Stimulated activated CD8-positive, alpha-beta memory T cell treated with anti-CD3 and anti-CD28 coated beads, Interleukin-2, amount 100 ng/mL, for 1 hour (primary cell): ENCODE results near the gene CDC73.

ENCODE experiments used
- DNase-seq, 2 donors: peaks; one replicate each; pipeline ENCODE4 v3.0.0-alpha.2; 2020; ENCODE audit warnings: low read depth in 2 of 2

The CDC73 gene

DNA sequence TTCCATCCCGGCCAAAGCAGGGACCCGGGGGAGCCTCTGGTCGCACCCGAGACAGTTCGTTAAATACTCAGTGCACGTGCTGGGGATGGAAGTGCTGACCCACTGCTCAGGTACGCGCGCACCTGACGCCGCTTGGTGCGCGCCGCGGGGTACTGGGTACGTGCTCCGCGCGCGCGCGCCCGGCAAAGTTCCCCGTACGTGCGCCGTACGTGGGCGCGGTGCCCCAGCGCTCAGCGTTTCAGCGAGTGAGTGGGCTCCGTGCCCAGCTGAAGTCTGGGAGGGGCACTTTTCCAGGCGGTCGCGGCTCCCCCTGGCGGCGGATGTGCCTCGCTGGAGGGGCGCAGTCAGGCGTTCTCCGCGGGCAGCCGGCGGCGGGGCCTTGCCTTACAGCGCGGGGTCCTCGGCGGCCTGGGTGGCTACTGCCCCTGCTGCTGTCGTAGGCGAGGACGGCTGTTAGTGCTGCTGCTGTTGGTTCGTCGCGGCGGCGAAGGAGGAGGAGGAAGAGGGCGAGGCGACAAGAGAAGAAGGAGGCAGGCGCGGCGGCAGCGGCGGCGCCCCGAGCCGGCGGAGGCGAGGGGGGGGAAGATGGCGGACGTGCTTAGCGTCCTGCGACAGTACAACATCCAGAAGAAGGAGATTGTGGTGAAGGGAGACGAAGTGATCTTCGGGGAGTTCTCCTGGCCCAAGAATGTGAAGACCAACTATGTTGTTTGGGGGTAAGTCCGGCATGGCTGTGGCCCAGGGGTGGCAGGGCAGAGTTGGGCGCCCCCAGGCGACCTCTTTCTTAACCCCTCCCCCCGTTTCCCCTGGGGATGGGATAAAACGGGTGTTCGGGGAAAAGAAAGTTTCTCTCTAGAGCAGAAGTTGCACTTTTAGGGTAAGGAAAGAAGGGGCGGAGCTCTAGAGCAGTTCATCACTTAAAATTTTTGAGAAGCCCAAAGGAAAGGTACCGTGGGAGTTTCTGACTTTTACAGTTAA is at the start of gene CDC73:
Gene CDC73 (plus strand): TSS at position 416 of the 978 bp plus-strand sequence. CDS start 170 bp downstream, at position 586.
- peak; percentile 98 to 99 for DNase-seq

DNA sequence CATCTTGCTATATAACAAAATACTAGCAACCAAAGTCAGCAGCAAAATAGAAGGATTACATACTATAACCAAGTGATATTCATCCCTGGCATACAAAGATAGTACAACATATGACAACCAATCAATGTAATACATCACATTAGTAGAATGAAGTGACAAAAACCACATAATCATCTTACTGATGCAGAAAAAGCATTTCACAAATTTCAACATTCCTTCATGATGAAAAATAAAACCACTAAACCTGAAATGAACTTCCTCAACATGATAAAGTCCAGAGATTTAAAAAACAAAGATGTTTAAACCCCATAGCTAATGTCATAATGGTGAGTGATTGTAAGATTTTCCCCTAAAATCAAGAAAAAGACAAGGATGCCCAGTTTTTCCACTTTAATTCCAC is 43.8 kb upstream of the CDC73 start:
- no peak for DNase-seq

DNA sequence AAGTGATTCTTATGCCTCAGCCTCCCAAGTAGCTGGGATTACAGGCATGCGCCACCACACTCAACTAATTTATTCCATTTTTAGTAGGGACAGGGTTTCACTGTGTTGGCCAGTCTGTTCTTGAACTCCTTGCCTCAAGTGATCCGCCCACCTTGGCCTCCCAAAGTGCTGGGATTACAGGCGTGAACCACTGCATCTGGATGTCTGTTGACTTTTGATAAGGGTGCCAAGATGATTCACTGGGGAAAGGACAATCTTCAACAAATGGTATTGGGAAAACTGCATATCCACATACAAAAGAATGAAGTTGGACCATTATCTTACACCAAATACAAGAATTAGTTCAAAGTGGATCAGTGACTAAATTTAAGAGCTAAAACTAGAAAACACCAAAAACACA is 42.6 kb upstream of the CDC73 start:
- DNase-seq = no peak

DNA sequence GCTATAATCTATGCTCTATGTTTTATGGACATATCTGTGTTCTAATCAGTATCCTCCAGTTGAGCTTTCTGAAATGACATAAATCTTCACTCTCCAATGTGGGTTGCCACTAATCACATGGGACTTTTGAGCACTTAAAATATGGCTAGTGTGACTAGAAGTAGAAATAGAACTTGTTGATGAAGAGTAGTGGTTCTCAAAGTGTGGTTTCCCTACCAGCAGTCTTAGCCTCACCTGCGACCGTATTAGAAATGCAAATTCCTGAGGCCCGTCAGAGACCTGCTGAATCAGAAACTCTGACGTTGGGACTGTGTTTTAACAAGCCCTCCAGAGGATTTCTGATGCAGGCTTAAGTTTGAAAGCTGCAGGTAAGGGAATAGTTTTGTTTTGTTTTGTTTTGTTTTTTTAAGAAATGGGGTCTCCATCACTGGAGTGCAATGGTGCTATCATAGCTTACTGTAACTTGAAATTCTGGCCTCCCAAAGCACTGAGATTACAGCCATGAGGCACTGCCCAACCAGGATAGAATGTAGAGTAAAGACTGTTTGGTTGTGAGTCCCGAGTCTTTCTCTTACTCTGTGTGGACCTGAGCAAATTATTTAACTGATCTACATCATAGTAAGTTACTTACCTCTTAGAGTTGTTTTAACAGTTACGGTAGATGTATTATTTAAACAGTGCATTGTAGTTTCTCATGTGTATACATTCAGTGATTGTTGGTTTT is 38.3 kb upstream of the CDC73 start:
- no peak for DNase-seq

DNA sequence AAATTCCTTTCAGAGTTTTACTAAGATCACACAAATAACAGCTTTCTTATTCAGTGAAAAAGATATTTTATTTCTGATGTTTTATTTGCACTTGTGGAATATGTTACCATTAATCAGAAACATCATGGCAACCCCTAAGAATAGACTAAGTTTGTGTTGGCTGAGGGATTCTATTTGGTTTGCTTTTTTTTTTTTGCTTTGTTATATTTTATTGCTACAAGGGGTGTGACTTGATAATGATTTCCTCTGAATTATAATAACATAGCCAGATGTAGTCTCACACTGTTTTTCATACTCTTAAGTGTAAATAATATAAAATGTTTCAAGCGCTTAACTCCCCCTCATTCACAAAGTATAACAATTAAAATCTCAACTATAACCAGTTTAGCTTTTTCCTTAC is 36.6 kb upstream of the CDC73 start:
- DNase-seq = no peak

DNA sequence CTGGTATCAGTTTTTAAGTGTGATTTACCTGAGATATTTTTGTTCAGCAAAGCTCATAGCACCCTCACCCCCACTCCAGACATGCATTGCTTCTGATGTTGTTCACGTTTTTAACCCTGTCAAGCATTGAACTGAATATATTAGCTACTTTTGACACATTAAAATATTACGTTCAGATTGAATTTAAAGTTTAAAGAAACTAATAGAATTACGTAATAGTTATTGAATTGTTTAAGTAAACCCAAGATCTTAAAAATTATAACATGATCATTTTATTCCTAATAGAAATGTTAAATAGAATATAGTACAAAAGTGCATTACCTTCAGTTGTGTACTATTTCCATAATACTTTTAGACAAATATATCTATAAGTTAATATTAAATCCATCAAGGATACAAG is 35.5 kb upstream of the CDC73 start:
- no peak for DNase-seq

DNA sequence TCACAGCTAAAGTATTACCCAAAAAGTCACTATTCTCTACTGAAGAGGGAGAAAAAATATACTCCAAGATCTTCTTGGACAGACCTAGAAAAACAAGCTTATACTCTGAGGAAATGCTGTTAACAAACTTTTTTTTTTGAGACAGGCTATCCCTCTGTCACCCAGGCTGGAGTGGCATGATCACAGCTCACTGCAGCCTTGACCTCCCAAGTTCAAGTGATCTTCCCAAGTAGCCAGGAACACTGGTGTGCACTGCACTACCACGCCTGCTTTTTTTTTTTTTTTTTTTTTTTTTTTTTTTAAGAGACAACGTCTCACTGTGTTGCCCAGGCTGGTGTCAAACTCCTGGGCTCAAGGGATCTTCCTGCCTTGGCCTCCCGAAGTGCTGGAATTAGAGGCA is 33.9 kb upstream of the CDC73 start:
- no peak for DNase-seq

DNA sequence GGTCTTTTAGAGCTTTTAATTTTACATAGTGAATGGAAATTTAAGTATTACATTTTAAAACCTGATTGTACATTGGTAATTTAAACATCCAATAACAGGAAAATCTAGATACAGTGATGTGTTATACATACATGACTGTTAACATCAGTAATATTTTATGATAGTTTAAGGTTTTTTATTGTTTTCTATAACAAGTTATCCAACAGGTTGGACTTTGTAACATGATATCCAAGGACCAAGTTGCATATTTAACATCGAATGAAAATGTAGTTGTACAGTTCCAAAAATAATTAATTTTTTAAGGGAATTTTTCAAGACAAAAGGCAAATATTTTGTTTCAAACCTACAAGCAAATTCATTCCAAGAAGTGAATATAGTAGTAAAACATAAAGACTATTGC is 31.0 kb upstream of the CDC73 start:
- no peak for DNase-seq

DNA sequence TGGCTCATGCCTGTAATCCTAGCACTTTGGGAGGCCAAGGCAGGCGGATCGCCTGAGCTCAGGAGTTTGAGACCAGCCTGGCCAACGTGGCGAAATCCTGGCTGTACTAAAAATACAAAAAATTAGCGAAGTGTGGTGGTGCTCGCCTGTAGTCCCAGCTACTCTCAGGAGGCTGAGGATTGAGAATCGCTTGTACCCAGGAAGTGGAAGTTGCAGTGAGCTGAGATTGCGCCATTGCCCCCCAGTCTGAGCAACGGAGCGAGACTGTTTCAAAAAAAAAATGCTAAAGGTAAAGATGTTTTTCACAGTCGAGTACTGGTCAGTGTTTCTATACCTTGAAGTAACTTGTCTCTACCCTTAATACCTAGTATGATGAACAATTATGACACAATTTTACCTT is 27.7 kb upstream of the CDC73 start:
- no peak for DNase-seq

DNA sequence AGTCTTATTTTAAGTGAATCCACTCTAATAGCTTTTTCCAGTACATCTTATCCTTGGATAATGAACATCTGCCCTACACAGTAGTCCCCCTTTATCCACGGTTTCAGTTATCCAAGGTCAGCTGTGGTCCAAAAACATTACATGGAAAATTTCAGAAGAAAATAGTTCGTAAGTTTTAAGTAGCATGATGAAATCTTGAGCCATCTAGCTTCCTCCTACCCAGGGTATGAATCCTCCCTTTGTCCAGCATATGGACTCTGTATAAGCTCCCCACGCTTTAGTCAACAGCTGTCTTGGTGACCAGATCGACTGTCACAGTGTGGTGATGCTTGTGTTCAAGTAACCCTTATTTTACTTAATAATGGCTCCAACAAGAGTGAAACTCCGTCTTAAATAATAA is 19.2 kb upstream of the CDC73 start:
- no peak for DNase-seq

DNA sequence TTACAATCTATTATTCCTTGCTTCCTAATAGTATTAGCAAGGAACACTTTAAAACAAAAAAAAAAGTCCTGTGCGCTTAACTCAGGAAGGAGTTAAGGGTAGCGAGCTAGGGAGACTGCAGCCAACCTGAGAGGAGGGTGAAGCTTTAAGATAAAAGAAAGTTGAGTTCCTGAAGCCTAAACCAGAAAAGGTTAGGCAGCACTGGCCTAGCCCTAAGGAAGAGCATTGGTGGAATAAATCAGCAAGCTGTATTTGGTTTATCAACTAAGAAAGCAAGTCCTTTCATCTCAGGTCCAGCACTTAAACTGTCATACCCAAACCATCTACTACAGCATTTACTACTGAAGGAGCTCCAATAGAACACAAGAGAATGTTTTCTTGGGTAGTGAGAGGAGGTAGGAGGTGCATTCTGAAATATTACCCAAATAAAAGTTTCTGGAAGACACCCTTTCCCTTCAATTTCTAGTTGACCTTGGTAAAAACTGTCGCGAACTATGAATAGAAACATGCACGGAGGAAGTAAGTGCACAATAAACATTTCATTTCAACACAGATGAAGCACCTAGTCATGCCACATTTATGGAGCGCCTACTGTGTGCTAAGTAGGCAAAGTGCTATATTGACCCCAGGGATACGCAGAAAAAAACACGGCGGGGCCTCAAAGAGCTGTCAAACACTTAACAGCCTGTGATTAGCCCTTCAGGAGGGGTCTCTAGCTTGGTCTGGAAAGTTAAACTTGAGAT is 17.9 kb upstream of the CDC73 start:
- no peak for DNase-seq

DNA sequence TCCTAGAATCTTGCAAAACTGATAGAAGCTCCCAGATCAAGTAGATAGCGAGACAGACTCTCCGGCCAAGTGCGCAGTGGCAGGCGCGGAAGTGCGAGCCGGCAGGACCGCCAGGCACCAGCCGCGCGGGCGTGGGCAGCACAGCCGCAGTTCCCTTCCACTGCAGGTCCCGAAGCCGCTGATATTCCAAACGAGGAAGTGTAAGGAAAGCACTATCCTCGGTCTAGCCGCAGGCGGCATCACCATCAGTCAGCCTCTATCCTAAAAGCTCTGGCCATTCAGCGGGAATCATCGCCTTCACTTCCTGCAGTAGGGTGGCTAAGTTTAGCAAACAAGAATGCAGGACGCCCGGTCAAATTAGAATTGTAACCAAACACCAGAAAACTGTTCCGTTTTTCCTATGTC is 17.3 kb upstream of the CDC73 start:
- no peak for DNase-seq

DNA sequence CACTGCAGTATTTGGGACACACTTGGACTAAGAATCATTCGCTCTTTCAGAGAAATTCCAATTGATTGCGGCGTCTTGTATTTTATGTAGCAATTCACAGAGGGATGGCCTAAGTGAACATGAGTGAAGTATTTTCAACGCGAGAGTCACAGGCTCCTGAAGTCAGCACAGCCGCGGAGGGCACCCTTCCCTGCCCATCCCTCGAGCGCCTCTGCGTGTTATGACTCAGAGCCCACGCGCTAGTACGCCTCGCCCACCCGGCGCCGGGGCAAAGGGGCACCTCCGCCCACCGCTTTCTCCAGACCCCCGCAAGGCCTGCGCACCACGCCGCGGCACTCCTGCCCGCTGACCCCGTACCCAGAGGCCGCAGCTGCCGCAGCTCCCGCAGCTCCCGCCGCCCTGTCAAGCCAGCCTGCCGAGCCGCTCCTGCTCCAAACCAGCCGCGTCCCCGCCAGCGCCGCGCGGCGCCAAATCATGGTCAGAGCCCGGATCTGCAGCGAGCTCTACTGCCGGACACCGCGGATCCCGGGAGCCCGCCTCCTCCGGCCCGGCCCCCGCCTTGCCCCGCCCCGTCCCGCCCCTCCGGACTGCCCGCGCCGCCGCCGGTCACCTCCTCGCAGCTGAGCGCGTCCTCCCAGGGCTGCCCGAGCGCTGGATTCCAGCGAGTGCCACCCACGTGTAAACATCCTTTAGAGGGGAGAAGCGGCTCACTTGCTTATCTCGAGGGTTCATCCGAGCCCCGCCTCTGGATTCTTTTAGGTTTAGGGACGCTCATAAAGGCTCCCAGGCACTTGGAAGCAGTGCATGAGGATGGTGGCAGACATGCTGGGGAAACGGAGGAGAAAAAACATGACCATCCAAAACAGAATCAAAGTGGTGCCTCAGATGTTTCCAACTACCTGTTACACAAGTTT is 16.7 kb upstream of the CDC73 start, which contains the start of gene GLRX2:
Gene GLRX2 (minus strand): TSS at position 508 of the 914 bp plus-strand sequence. CDS start 32 bp downstream, at position 476.
- DNase-seq = peak; percentile 40 to 47

DNA sequence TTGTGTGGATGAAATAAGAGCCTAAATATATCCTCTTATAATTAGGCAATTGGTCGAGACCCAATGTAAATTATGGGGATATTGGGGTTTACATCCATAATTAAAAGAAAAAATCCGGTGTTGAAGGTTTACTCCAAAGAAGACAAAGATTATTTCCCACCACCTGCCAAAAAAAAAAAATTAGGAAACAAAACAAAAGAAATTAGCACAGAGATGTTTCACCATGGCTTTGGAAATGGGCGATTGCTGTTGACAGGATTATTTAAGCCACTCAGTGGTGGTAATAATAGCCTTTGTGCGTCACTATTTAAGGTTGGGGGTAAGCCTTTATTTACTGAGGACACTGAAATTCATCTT is 16.0 kb upstream of the CDC73 start:
- DNase-seq = no peak

DNA sequence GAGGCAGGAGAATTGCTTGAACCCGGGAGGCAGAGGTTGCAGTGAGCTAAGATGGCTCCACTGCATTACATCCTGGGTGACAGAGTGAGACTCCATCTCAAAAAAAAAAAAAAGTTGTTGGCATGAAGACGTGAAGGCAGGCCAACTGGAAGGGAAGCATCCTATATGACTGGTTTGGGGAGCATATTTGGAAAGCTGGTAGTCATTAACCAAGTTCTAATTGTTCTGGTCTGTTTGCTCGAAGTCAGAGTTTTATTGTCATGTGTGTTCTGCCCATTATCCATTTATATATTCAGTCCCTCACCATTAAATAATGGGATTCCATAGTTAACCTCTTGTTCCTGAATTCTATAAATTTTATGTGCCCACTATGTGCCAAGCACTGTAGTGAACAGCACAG is 13.4 kb upstream of the CDC73 start:
- DNase-seq = no peak

DNA sequence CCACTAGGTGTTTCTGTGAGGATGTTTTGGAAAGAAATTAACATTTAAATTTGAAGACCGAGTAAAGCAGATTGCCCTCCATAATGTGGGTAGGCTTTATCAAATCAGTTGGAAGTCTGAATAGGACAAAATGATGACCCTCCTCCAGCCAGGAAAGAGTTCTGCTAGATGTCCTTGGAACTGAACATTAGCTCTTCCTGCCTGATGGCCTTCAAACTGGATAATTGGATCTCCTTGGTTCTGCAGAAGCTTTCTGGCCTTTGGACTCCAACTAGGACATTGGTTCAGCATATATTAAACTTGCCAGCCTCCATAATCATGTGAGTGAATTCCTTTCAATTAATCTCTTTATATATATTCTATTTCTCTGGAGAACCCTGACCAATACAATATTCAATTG is 12.2 kb upstream of the CDC73 start:
- DNase-seq = no peak

DNA sequence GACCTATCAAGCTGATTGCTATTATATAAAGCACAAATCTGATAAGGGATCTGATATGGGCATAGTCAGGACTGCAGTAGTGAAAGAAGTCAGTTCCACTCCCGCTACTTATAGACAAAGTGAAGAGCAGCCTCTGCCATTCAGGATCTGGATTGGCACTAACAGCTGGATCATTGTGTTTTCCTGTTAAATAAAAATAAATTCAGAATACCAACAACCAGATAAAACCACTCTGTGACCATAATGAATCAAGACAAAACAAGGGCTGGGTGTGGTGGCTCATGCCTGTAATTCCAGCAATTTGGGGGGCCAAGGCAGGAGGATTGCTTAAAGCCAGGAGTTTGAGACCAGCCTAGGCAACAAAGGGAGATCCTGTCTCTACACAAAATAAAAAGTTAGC is 11.6 kb upstream of the CDC73 start:
- no peak for DNase-seq

DNA sequence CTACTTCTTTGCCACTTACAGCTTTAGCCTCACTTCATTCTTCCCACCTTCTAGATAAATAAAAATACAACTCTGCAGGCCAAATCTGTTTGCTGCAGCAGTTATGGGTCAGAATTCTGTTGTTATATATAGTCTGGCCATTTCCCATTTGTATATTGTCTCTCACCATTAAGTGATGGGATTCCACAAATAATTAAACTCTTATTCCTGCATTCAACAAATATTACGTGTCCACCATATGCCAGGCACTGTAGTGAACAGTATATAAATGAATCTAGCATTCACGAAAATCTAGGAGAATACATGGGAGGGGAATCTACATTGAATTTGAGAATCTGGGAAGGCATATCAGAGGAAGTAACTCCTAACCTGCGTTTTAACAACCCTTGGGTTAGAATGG is 11.0 kb upstream of the CDC73 start:
- no peak for DNase-seq

DNA sequence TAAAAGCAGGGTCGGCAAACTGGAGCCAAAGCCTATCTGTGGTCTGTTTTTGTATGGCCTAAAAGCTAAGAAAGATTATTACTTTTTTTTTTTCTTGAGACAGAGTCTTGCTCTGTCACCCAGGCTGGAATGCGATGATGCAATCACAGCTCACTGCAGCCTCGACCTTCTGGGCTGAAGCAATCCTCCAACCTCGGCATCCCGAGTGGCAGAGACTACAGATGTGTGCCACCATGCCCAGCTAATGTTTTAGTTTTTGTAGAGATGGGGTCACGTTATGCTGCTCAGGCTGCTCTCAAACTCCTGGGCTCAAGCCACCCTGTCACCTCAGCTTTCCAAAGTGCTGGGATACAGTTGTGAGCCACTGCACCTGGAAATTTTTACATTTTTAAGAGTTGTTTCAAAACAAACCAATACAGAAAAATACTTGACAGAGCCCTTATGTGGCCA is 10.2 kb upstream of the CDC73 start:
- no peak for DNase-seq

DNA sequence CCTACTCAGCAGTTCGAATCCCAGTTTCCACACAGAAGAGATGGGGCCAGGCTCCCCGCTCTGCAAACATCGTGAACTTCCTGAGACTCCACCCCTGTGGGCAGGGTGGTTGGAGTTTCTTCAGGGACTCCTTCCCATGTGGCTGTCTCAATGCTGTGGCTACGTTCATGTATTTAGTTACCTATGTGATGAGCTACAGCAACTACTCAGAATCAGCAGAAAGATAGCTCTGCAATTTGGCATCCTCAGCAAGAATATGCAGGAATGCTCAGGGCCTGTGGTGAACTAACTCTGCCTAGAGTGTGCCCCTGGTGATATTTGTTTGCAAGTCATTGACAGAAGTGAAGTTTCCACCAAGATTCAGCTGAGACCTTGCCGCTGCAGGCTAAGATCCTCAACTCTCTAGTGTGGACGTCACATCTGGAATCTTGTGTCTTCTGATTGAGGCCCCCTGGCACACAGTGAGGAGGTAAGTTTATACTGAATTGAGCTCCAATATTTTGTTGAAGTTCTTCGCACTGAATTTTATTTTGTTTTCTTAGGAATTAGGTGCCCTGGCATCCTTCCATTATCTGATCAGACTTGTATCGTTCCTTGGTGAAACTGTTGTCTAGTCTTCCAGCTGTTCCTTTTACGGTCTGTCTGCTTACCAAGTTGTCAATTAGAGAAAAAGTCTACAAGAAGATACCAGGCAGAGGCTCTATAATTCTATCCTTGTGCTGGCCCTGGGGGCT is 8.4 kb upstream of the CDC73 start:
- no peak for DNase-seq

DNA sequence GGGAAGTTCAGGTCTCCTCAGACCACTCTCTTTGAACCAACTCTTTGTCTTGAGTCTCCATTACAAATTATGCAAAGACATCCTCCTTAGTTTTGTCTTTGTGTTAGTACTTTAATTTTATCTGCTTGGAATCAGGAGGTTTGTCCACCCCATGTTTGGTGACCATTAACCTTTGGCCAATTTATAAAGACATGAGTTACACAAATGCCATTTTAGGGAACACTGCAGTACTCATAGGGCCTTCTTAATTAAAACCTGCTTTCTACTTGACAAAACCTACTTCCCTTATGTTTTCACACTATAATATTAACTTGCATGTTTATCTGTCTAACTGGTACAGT is 7.9 kb upstream of the CDC73 start:
- no peak for DNase-seq
